Pancreas (tissue), 10 donors: ENCODE data around the gene CPN2. TPM values are rescaled to one million over a fixed set of nuclear protein-coding genes. Genes with fewer than 3 reads are reported as not detected.

Experiments used
- ATAC-seq, 4 donors: fragments of 200-7000 bp; cut with Tn5 transposase; one replicate each; pipeline versions ENCODE4 v1.8.0 to v1.9.1; 2020; ENCODE audit warnings: mild to moderate bottlenecking in 4 of 4, moderate library complexity in 4 of 4
- DNase-seq, 6 donors: peaks; one replicate each; pipeline ENCODE4 v3.0.0-alpha.2; 2020
- FAIRE-seq: peaks from 2 replicates; lab custom pipeline; 2012; peaks lifted over from hg19 to GRCh38; lab: Jason Lieb, UNC
- H3K27ac ChIP-seq, 4 donors: fragments of 200-600 bp; sonication (generic); 1 replicate in 3 of 4; 2 replicates in 1 of 4; pipeline versions ENCODE4 v1.5.0 to v1.8.0; 2020
- H3K27me3 ChIP-seq, 4 donors: fragments of 200-600 bp; one replicate each; pipeline ENCODE4 v1.8.0; 2021
- H3K36me3 ChIP-seq, 3 donors: fragments of 200-600 bp; sonication (generic) in 1 of 3; one replicate each; pipeline versions ENCODE4 v1.5.0 to v1.8.0; 2020 to 2021
- H3K4me1 ChIP-seq, 3 donors: fragments of 200-600 bp; one replicate each; pipeline ENCODE4 v1.8.0; 2021
- H3K4me3 ChIP-seq, 4 donors: fragments of 200-600 bp; sonication (generic) in 2 of 4; one replicate each; pipeline versions ENCODE4 v1.5.0 to v1.8.0; 2020 to 2021
- H3K9me3 ChIP-seq, 4 donors: fragments of 200-600 bp; one replicate each; pipeline ENCODE4 v1.8.0; 2021
- WGBS, 2 donors: extraction: QIAGEN DNeasy Blood & Tissue Kit; methylation state at CpG; one replicate each; pipeline ENCODE4 v1.1.7; 2013; 5-methylcytosine and 5-hydroxymethylcytosine counted together
- intact Hi-C, 3 donors: fragments of 100-400 bp; cut with DNase I; formaldehyde crosslinking; loops; one replicate each; pipeline versions ENCODE4 v1.11.1 to v1.14.2; 2022
- polyA plus RNA-seq, 2 donors: library from polyadenylated mRNA; stranded (reverse); fragments of 200-250 nt; gene quantifications; one replicate each; pipeline ENCODE4 v1.2.3, GENCODE V29; 2013
- total RNA-seq, 6 donors: library from RNA; stranded (reverse); fragmentation: NEBNext Ultra II Directional in 4 of 6; extraction: Animal tissue kit (Norgen Biotek cat#: 25700) in 4 of 6; gene quantifications; one replicate each; pipeline versions ENCODE4 v1.2.1 to v1.2.4, GENCODE V29; 2021 to 2023
- TF ChIP-seq, protein P1 (sequence below), 4 donors: fragments of 200-600 bp; sonication (generic) in 3 of 4; IDR thresholded peaks; one replicate each; pipeline versions ENCODE4 v1.5.0 to v1.8.0; 2021; ENCODE audit warnings: antibody characterized with exemption in 4 of 4
- donor health status: healthy with polysubstance abuse.
- donor health status: DM: no; HTN: no; CAD: no; lungs with moderate emphysema.
- donor health status: DM: no; HTN: no; CAD: no.
- donor health status: control.
- donor health status: control.
- donor health status: Bipolar disorder and iron deficiency.
- donor health status: DM: yes; HTN: yes; CAD: no.
- donor health status: DM: no; HTN: no; CAD: no.
- donor health status: DM: no; HTN: no; CAD: no.
- donor health status: DM: yes; HTN: yes; CAD: no.

Gene CPN2
- total and polyA plus RNA-seq, 8 donors, result 0.09 TPM; not detected in 7

- Histone ChIP-seq H3K36me3 (no peaks in the 10 kb centered on the region), H3K4me3 (no peak overlapping the region), H3K27me3 (no peaks in the 10 kb centered on the region), H3K9me3 (no peaks in the 10 kb centered on the region), H3K27ac (no peak overlapping the region), H3K4me1 (no peaks in the 10 kb centered on the region)
- intact Hi-C loops, result no loop called here
- no peak for ATAC-seq
- FAIRE-seq, result no peak
- WGBS, 2 donors, result 79 to 83% methylated on average over 9 of the region's 9 CpGs
- TF ChIP-seq, protein P1, sequence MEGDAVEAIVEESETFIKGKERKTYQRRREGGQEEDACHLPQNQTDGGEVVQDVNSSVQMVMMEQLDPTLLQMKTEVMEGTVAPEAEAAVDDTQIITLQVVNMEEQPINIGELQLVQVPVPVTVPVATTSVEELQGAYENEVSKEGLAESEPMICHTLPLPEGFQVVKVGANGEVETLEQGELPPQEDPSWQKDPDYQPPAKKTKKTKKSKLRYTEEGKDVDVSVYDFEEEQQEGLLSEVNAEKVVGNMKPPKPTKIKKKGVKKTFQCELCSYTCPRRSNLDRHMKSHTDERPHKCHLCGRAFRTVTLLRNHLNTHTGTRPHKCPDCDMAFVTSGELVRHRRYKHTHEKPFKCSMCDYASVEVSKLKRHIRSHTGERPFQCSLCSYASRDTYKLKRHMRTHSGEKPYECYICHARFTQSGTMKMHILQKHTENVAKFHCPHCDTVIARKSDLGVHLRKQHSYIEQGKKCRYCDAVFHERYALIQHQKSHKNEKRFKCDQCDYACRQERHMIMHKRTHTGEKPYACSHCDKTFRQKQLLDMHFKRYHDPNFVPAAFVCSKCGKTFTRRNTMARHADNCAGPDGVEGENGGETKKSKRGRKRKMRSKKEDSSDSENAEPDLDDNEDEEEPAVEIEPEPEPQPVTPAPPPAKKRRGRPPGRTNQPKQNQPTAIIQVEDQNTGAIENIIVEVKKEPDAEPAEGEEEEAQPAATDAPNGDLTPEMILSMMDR (IDR thresholded peaks at IDR 0.05), result no peak
- no peak for DNase-seq
These were observed 31.7 kb upstream of the CPN2 start for GRCh38 chr3:194382892-194383223.

- Histone ChIP-seq H3K4me1 (no peaks in the 10 kb centered on the region), H3K27me3 (no peaks in the 10 kb centered on the region), H3K9me3 (no peaks in the 10 kb centered on the region), H3K27ac (no peak overlapping the region), H3K36me3 (no peaks in the 10 kb centered on the region), H3K4me3 (no peak overlapping the region)
- ATAC-seq (no peak), FAIRE-seq (no peak), DNase-seq (no peak)
- TF ChIP-seq, protein P1 (IDR thresholded peaks at IDR 0.05), result no peak
- WGBS, 2 donors, result 79 to 80% methylated on average over 20 of the region's 20 CpGs
- intact Hi-C loops, result no loop called here
These were observed 31.2 kb upstream of the CPN2 start for GRCh38 chr3:194382196-194382891.

GRCh38 chr3:194381460-194381875, 30.3 kb upstream of the CPN2 start:
- H3K4me3 ChIP-seq, result no peak overlapping the region

GRCh38 chr3:194380326-194380725, 29.2 kb upstream of the CPN2 start:
- Histone ChIP-seq H3K4me1 (no peaks in the 10 kb centered on the region), H3K27ac (no peak overlapping the region), H3K4me3 (no peak overlapping the region), H3K27me3 (no peaks in the 10 kb centered on the region), H3K36me3 (no peaks in the 10 kb centered on the region), H3K9me3 (no peaks in the 10 kb centered on the region)
- 68 to 81% methylated on average over 7 of the region's 7 CpGs for WGBS, 2 donors
- FAIRE-seq (no peak), DNase-seq (no peak), ATAC-seq (no peak)
- TF ChIP-seq, protein P1 (IDR thresholded peaks at IDR 0.05), result no peak
- intact Hi-C loops, result no loop called here

More at GRCh38 chr3:194381460-194381875, 30.3 kb upstream of the CPN2 start:
- DNase-seq (peak in 1 of 6 donors; percentile 14), ATAC-seq (peak in 3 of 4 donors; percentile 52 to 76 (median 60)), FAIRE-seq (no peak)
- no peaks in the 10 kb centered on the region for H3K36me3 ChIP-seq
- H3K4me1 ChIP-seq, result no peaks in the 10 kb centered on the region
- intact Hi-C loops, result no loop called here
- H3K27ac ChIP-seq, result no peak overlapping the region
- TF ChIP-seq, protein P1 (IDR thresholded peaks at IDR 0.05), result no peak
- WGBS, 2 donors, result 16 to 29% methylated on average over 17 of the region's 17 CpGs
- no peaks in the 10 kb centered on the region for H3K9me3 ChIP-seq
- no peaks in the 10 kb centered on the region for H3K27me3 ChIP-seq

DNA sequence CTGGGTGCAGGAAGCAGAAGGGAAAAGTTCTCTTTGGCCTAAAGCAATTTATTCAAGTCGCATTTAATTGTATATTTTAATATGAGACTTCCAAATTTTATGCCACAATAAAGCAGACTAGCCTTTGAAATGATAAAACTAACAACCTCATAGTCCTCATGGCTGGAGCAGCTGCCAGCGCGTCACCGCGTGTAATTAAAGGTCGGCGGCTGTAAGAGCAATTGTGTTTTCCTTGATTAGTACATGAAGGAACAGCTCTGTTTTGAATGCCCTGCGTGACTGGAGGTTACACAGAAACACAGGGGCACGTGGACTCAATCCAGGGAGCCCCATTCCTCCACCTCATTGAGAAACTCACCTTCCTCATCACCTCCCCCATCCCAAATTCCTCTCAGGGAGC, 28.5 kb upstream of the CPN2 start:
- ATAC-seq, result no peak
- TF ChIP-seq, protein P1 (IDR thresholded peaks at IDR 0.05), result no peak
- 76 to 81% methylated on average over 9 of the region's 9 CpGs for WGBS, 2 donors
- DNase-seq, result no peak
- intact Hi-C loops, result no loop called here
- FAIRE-seq, result no peak
- H3K4me1 ChIP-seq, result no peaks in the 10 kb centered on the region
- H3K27me3 ChIP-seq, result no peaks in the 10 kb centered on the region
- no peaks in the 10 kb centered on the region for H3K36me3 ChIP-seq
- H3K4me3 ChIP-seq, result no peak overlapping the region
- H3K9me3 ChIP-seq, result no peaks in the 10 kb centered on the region
- no peak overlapping the region for H3K27ac ChIP-seq
